GM19099 (cell line): ENCODE measurements around the gene CHMP4A.

Source experiments
- POLR2A ChIP-seq: IDR thresholded peaks from 3 replicates; pipeline ENCODE4 v1.6.1; 2011; ENCODE audit warnings: low read depth; ENCODE audit not compliant: insufficient read length; ENCODE audit errors: extremely low read depth

The CHMP4A gene

DNA sequence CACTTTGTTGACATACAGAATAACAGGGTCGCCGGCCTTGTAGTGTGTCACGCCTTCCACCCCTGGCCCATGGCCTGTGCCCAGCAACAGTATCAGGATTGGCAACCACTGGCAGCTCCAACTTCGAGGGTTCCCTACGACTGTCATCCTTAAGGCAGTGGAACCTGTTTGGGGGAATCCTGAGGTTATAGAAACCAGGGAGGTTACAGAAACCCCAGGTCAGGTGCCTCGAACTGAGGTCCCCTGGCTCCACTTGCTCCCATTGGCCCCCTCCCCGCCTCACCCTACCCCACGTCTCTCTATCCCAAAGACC is 18.5 kb downstream of the CHMP4A start:
- no peak for TF ChIP-seq POLR2A

DNA sequence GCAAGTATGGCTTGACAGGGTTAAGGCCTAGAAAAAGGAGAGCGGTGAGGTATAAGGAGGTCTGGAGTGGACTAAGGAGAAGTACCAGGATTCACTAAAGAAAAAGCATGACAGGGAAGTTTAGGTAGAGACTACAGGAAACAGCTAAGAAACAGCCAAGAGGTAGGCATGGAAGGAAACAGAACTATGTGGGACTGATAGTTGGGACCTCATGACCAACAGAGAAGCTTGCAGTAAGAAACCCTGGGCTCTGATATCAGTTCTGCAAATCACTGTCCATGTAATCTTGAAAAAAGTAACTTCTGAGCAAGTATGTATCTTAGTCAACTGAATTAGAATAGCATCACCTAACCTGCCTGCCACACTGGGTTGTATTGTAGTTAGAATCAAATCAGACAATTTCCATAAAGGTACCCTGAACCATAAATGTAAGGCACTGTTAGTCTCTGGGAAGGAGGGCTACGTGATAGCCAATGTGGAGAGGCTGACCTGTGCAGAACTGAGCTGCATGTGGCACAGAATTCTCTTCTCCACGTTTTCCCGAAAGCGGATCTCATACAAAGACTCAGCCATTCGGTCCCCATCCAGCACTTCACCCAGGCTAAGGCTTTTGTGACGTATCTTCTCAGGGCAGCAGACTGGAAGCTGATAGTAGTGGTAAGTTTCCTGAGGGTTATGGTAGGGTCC is 19.0 kb downstream of the CHMP4A start:
- no peak for TF ChIP-seq POLR2A

DNA sequence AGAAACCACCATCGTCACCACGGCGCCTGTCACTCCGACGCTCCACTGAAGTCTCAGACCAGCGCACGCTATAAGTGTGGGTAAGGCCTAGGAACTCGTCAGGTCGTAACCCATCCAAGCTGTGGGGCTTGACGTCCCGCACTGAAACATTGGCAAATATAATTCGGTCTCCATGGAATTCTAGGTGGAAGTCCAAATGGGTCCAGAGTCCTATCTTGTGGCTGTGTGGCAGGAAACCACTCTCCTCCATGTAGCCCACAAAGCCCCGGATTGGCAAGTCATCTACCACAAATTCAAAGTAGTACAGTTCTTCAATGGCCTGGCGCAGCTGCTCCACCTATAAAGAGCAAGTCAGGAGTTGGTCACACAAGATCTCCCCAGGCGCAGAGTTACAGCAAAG is 20.4 kb downstream of the CHMP4A start:
- no peak for TF ChIP-seq POLR2A

GRCh38 chr14:24190416-24190815 is 22.9 kb downstream of the CHMP4A start:
- TF ChIP-seq POLR2A = no peak

GRCh38 chr14:24189460-24189859 is 23.8 kb downstream of the CHMP4A start:
- TF ChIP-seq POLR2A = no peak

GRCh38 chr14:24189059-24189375 is 24.3 kb downstream of the CHMP4A start:
- no peak for TF ChIP-seq POLR2A

DNA sequence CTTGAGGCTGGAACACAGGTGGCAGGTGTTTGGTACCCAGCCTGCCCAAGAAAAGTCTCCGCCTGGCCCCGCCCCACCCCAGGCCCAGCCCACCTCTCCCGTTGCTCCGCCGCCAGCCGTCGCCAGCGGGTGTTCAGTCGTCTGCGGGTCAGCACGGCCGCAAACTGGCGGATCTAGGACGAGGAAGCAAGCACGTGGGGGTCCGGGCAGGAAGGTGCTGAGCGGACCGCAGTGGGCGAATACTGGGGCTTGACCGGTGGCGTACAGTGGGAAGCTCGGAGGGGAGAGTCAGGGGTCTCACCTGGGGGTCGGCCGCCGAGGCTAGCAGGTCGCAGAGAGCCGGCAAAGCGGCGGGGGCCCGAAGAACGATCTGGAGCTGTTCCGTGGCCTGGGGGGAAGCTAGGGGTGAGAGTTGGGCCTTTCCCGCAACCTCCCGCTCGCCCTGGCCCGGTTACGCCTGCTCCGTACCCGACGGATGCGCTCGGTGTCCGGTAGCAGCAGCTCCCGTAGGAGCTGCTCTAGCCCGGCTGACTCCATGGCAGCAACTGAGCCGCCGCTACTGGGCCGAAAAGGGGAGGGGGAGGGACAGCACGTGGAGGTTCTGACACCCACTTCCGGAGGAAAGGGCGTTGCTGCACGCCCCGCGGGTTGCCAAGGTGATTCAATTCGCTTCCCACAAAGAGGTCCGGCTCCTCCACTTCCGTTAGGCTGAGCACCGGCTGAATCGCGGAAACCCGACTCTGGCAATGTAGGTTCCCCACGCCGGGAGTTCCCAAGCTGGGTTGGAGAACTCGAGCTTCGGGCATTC is 24.8 kb downstream of the CHMP4A start, which contains the start of gene IPO4:
Gene IPO4, minus strand, starts transcription at position 566 of the 808 bp plus-strand sequence. Its CDS starts 29 bp downstream, at position 537.
- peak; percentile 85 for TF ChIP-seq POLR2A

DNA sequence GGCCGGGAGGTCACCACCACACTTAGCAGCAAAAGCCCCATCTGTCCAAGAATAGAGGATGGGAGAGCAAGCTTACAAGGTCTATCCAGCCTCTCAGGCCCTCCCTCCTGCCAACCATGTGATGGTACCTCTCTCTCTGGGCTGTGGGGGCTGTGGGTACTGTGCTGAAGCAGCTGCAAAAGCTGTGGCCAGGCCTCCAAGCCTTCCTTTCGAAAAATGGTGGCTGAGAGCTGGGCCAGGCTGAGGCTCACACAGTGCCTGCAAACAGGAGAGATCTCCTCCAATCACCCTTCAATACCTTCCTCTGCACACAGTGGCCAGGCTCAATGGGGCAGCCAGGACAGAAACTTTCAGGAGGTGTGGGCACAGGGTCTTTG is 25.8 kb downstream of the CHMP4A start:
- no peak for TF ChIP-seq POLR2A

GRCh38 chr14:24186831-24187538 is 26.3 kb downstream of the CHMP4A start:
- no peak for TF ChIP-seq POLR2A

GRCh38 chr14:24185741-24186140 is 27.5 kb downstream of the CHMP4A start:
- no peak for TF ChIP-seq POLR2A

- no peak for TF ChIP-seq POLR2A
Measured at GRCh38 chr14:24185026-24185425, 28.3 kb downstream of the CHMP4A start.

GRCh38 chr14:24184104-24184970 is 29.0 kb downstream of the CHMP4A start:
- no peak for TF ChIP-seq POLR2A

DNA sequence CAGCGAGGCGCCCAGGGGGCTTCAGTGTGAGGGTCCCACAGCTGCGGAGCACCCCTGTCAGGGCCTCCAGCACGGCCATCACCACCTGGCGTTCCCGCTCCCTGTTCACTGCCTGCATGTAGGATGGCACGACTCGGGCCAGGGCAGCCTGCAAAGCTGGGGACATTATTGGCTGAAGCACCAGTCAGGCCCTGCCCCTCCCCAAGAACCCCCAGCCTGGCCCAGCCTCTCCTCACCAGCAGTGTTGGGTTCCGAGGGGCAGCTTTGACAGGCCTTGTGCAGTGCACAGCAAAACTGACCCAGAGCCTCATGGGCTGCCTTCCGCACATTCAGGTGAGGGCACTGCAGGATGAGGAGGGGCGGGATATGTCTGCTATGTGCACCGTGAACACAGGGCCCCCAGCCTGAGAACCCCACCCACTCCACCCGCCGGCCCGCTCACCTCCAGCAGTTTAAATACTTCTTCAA is 30.2 kb downstream of the CHMP4A start:
- no peak for TF ChIP-seq POLR2A

DNA sequence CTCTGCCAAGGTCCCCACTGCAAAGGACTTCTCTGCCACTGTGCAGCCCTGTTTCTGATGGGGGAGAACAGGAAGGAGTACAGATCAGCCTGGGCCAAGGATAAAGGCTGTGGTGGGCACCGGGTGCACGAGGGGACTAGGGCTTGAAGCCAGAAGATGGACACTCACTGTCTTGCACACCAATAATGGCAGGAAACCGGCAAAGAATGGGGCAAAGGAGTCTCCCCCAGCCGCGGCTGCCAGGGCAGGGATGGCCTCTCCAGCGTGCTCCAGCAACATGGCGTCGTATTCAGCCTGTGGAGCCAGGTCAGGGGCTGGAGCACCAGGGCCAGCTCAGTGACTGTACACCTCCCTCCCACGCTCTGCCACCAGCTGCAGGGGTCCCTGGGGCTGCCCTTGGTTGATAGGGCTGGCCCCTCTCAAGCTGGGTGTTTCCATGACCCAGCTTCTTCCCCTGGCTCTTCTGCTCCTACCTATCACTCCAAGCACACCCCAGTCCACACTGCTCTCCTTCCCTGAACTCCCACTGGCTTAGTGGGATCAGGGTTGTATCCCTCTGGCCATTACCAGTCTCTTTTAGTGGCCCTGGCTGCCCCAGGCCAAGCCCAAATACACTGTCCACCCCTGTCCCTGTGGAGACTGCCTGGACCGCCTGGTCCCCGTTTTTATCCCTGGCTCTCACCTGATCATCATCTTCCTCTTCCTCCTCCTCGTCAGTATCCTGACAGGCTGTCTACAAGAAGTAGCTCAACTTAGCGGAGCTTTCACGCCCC is 31.0 kb downstream of the CHMP4A start:
- no peak for TF ChIP-seq POLR2A
